CD4-positive, CD25-positive, alpha-beta regulatory T cell (primary cell): ENCODE measurements around the gene TP53TG5. TPM values are rescaled to one million over a fixed set of nuclear protein-coding genes. Genes with fewer than 3 reads are reported as not detected.
"Not testable (repeated sequence)": the region's sequence is repeated elsewhere in the genome, so short reads cannot be mapped to it uniquely, and the experiment has no call there.

Experiments used
- ATAC-seq, 2 donors: fragments of 150-1000 bp; cut with Tn5 transposase; one replicate each; pipeline ENCODE4 v1.10.0; 2021; ENCODE audit warnings: low read depth in 2 of 2, moderate number of reproducible peaks in 2 of 2, moderate library complexity in 1 of 2
- DNase-seq, 3 donors: peaks; one replicate each; pipeline versions ENCODE4 v3.0.0 to v3.0.0-alpha.2; 2012 to 2022; ENCODE audit warnings: mixed read lengths in 1 of 3
- H3K27ac ChIP-seq: one replicate; pipeline ENCODE4 v1.7.0; 2013; ENCODE audit warnings: mild to moderate bottlenecking, low read length; ENCODE audit not compliant: insufficient read depth, poor library complexity, severe bottlenecking
- H3K27me3 ChIP-seq: one replicate; pipeline ENCODE4 v1.7.0; 2013; ENCODE audit warnings: low read length; ENCODE audit not compliant: control insufficient read depth, insufficient read depth
- H3K36me3 ChIP-seq: one replicate; pipeline ENCODE4 v1.7.0; 2013; ENCODE audit warnings: mild to moderate bottlenecking, low read length, moderate library complexity; ENCODE audit not compliant: control insufficient read depth, insufficient read depth
- H3K4me1 ChIP-seq: 2 replicates; pipeline ENCODE4 v1.7.0; 2013; ENCODE audit warnings: mild to moderate bottlenecking, low read length; ENCODE audit not compliant: insufficient read depth, control insufficient read depth, poor library complexity, severe bottlenecking
- H3K4me3 ChIP-seq: one replicate; pipeline ENCODE4 v1.7.0; 2013; ENCODE audit warnings: low read depth, mild to moderate bottlenecking, low read length, moderate library complexity
- H3K9me3 ChIP-seq, 2 experiments: 1 replicate in 1 of 2; 2 replicates in 1 of 2; pipeline ENCODE4 v1.7.0; 2013; ENCODE audit warnings: low read length in 2 of 2, mild to moderate bottlenecking in 1 of 2, moderate library complexity in 1 of 2; ENCODE audit not compliant: control insufficient read depth in 2 of 2
- H3K27ac Mint-ChIP-seq, 3 donors: one replicate each; pipeline ENCODE4 v1.8.0; 2020 to 2022; ENCODE audit warnings: mild to moderate bottlenecking in 3 of 3, mixed read lengths in 3 of 3, moderate library complexity in 2 of 3
- H3K27me3 Mint-ChIP-seq: one replicate; pipeline ENCODE4 v1.8.0; 2022; ENCODE audit warnings: mild to moderate bottlenecking, mixed read lengths
- H3K36me3 Mint-ChIP-seq: one replicate; pipeline ENCODE4 v1.8.0; 2020; ENCODE audit warnings: mixed read lengths
- H3K4me1 Mint-ChIP-seq, 4 donors: one replicate each; pipeline ENCODE4 v1.8.0; 2020 to 2022; ENCODE audit warnings: mixed read lengths in 4 of 4, mild to moderate bottlenecking in 1 of 4
- H3K4me3 Mint-ChIP-seq, 4 donors: one replicate each; pipeline ENCODE4 v1.8.0; 2020 to 2022; ENCODE audit warnings: mild to moderate bottlenecking in 4 of 4, mixed read lengths in 4 of 4, moderate library complexity in 3 of 4
- H3K9me3 Mint-ChIP-seq, 7 donors: one replicate each; pipeline ENCODE4 v1.8.0; 2020 to 2022; ENCODE audit warnings: mixed read lengths in 7 of 7, mild to moderate bottlenecking in 3 of 7, moderate library complexity in 2 of 7
- polyA plus RNA-seq, 4 donors: library from polyadenylated mRNA; unstranded; fragments of 300-500 nt; fragmentation: Illumina TruSeq; gene quantifications; one replicate each; pipeline ENCODE4 v1.2.3, GENCODE V29; 2021
- total RNA-seq: library from RNA; stranded (reverse); gene quantifications from one replicate; pipeline ENCODE4 v1.2.3, GENCODE V29; 2022

The TP53TG5 gene
- total and polyA plus RNA-seq, 5 donors from 2014 or later, result 0.18 to 0.56 (median 0.23) TPM; not detected in 1

GRCh38 chr20:45354423-45355208 is 23.5 kb downstream of the TP53TG5 start:
- Histone ChIP-seq H3K4me3 (peak overlapping the region; percentile 54), H3K27ac (peak overlapping the region; percentile 36), H3K9me3 (no peaks in the 10 kb centered on the region), H3K36me3 (no peaks in the 10 kb centered on the region), H3K27me3 (no peaks in the 10 kb centered on the region), H3K4me1 (peaks cover 6% of the 10 kb centered on the region)
- H3K4me3 Mint-ChIP-seq, result peak overlapping the region in 1 of 4 donors; percentile 59
- no peaks in the 10 kb centered on the region for H3K27me3 Mint-ChIP-seq
- no peaks in the 10 kb centered on the region for H3K36me3 Mint-ChIP-seq
- ATAC-seq (no peak), DNase-seq (no peak)
- H3K4me1 Mint-ChIP-seq, result peaks cover 0 to 37% (median 26%) of the 10 kb centered on the region in 4 donors
- peak overlapping the region; percentile 56 to 82 (median 77) for H3K27ac Mint-ChIP-seq
- H3K9me3 Mint-ChIP-seq, result no peaks in the 10 kb centered on the region

- Histone ChIP-seq H3K4me3 (no peak overlapping the region), H3K9me3 (no peaks in the 10 kb centered on the region), H3K27ac (no peak overlapping the region), H3K36me3 (no peaks in the 10 kb centered on the region), H3K27me3 (no peaks in the 10 kb centered on the region), H3K4me1 (peaks cover 6% of the 10 kb centered on the region)
- no peaks in the 10 kb centered on the region for H3K36me3 Mint-ChIP-seq
- H3K27me3 Mint-ChIP-seq, result no peaks in the 10 kb centered on the region
- H3K4me1 Mint-ChIP-seq, result peaks cover 0 to 37% (median 26%) of the 10 kb centered on the region in 4 donors
- H3K9me3 Mint-ChIP-seq, result no peaks in the 10 kb centered on the region
- peak overlapping the region in 2 of 3 donors; percentile 1 to 41 for H3K27ac Mint-ChIP-seq
- ATAC-seq, result no peak
- no peak overlapping the region for H3K4me3 Mint-ChIP-seq
- DNase-seq, result no peak
These were observed 24.4 kb downstream of the TP53TG5 start for GRCh38 chr20:45353746-45354145.

GRCh38 chr20:45352729-45353128 is 25.4 kb downstream of the TP53TG5 start:
- no peak overlapping the region for H3K4me3 Mint-ChIP-seq
- no peaks in the 10 kb centered on the region for H3K27me3 Mint-ChIP-seq
- no peak for ATAC-seq

DNA sequence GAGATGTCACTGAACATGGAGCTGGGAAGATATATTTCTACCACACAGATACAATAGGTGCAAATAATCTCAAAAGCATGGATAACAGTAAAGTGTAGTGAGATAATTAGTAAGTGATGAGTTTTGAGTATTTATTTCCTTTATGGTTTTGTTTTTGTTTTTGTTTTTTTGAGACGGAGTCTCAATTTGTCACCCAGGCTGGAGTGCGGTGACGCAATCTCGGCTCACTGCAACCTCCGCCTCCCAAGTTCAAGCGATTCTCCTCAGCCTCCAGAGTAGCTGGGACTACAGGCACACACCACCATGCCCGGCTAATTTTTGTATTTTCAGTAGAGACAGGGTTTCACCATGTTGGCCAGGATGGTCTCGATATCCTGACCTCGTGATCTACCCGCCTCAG is 27.3 kb downstream of the TP53TG5 start:
- not testable (repeated sequence) for ATAC-seq, H3K27ac ChIP-seq, H3K27me3 Mint-ChIP-seq, H3K9me3 Mint-ChIP-seq, H3K27me3 ChIP-seq, H3K36me3 Mint-ChIP-seq, DNase-seq, H3K9me3 ChIP-seq, H3K27ac Mint-ChIP-seq, H3K36me3 ChIP-seq, H3K4me3 ChIP-seq
- Mint-ChIP-seq H3K4me3 (peak overlapping the region in 1 of 4 donors; percentile 71), H3K4me1 (peaks cover 0 to 44% (median 31%) of the 10 kb centered on the region in 4 donors)
- H3K4me1 ChIP-seq, result peaks cover 23% of the 10 kb centered on the region

More at GRCh38 chr20:45352729-45353128, 25.4 kb downstream of the TP53TG5 start:
- Mint-ChIP-seq H3K4me1 (peaks cover 0 to 37% (median 27%) of the 10 kb centered on the region in 4 donors), H3K27ac (no peak overlapping the region), H3K36me3 (no peaks in the 10 kb centered on the region), H3K9me3 (no peaks in the 10 kb centered on the region)
- Histone ChIP-seq H3K27me3 (no peaks in the 10 kb centered on the region), H3K4me3 (no peak overlapping the region), H3K4me1 (peaks cover 10% of the 10 kb centered on the region), H3K9me3 (no peaks in the 10 kb centered on the region), H3K27ac (no peak overlapping the region), H3K36me3 (no peaks in the 10 kb centered on the region)
- no peak for DNase-seq

DNA sequence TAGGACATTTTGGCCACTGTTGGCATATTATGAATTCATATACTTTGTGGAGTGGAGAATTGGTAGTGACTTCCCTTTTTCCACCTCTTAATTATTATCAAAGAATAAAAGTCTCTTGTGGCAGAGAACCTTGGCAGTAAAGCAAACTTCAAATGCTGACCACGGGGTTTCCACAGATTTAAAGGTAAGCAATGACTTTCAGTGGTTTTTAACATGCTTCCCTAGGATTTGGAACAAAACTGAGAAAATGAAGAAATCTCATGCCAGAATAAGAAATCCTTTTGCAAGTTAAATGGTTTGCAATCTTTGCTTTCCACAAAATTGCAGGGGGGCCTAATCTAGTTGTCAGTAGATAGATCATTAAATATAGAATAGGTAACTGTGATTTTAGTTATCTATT is 27.9 kb downstream of the TP53TG5 start:
- Histone ChIP-seq H3K27me3 (no peaks in the 10 kb centered on the region), H3K4me3 (no peak overlapping the region), H3K9me3 (no peaks in the 10 kb centered on the region), H3K4me1 (peaks cover 28% of the 10 kb centered on the region), H3K36me3 (no peaks in the 10 kb centered on the region), H3K27ac (no peak overlapping the region)
- H3K9me3 Mint-ChIP-seq, result no peaks in the 10 kb centered on the region
- no peak for DNase-seq
- H3K27ac Mint-ChIP-seq, result no peak overlapping the region
- H3K4me3 Mint-ChIP-seq, result peak overlapping the region; percentile 13 to 71 (median 54)
- no peaks in the 10 kb centered on the region for H3K27me3 Mint-ChIP-seq
- no peaks in the 10 kb centered on the region for H3K36me3 Mint-ChIP-seq
- no peak for ATAC-seq
- H3K4me1 Mint-ChIP-seq, result peaks cover 0 to 40% (median 29%) of the 10 kb centered on the region in 4 donors

DNA sequence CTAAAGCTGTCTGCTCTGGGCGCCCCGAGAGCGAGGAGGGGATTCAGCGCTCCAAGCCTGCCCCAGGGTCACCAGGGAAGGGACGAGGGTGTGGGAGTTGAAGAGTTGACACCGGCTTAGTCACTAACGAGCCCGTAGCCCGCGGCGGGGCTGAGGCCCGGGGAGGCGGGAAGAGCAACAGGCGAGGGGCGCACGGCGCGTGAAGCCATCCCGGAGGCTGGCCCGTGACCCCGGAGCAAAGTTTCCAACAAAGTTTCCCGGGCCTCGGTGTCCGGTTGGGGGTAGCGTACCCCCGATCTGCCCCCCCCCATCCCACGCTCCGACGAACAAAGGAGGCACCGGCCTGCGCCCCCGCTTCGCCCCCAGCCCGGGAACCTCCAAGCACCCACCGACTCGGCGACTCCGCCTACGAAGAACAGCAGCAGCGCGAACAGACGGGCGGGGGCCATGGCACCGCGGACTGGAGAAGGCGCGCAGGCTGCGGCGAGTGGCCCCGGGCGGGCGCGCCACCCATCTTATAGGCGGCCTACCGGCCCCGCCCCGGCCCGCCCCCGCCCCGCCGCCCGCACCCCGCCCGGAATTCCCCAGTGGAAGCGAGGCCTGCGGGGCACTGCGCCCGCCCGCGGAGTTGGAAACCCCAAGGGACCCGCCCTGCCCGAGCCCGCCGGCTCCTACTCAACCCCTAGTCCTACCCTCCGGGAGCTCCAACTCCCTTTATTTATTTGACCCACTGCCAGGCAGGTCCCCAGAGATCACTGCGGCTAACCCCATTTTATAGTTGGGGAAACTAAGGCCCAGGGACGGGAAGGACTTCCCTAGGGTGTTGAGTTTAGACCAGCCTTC is 30.0 kb downstream of the TP53TG5 start, which contains the start of gene SDC4:
SDC4 (minus strand) TSS at position 489 of the 843 bp plus-strand sequence; CDS start at position 449, 40 bp downstream.
- no peaks in the 10 kb centered on the region for H3K9me3 Mint-ChIP-seq
- H3K36me3 Mint-ChIP-seq, result no peaks in the 10 kb centered on the region
- ATAC-seq (peak; percentile 74 to 82), DNase-seq (peak; percentile 41 to 61 (median 55))
- H3K27ac ChIP-seq, result peak within 1 kb of the TSS; percentile 66
- H3K9me3 ChIP-seq, result no peaks in the 10 kb centered on the region
- H3K4me3 Mint-ChIP-seq, result peak within 1 kb of the TSS; percentile 85 to 94 (median 90)
- peaks cover 0 to 39% (median 23%) of the 10 kb centered on the region in 4 donors for H3K4me1 Mint-ChIP-seq
- no peaks in the 10 kb centered on the region for H3K27me3 Mint-ChIP-seq
- peaks cover 40% of the 10 kb centered on the region for H3K4me1 ChIP-seq
- peak within 1 kb of the TSS; percentile 23 to 85 (median 74) for H3K27ac Mint-ChIP-seq
- peak within 1 kb of the TSS; percentile 80 for H3K4me3 ChIP-seq
- no peaks in the 10 kb centered on the region for H3K27me3 ChIP-seq
- no peaks in the 10 kb centered on the region for H3K36me3 ChIP-seq

DNA sequence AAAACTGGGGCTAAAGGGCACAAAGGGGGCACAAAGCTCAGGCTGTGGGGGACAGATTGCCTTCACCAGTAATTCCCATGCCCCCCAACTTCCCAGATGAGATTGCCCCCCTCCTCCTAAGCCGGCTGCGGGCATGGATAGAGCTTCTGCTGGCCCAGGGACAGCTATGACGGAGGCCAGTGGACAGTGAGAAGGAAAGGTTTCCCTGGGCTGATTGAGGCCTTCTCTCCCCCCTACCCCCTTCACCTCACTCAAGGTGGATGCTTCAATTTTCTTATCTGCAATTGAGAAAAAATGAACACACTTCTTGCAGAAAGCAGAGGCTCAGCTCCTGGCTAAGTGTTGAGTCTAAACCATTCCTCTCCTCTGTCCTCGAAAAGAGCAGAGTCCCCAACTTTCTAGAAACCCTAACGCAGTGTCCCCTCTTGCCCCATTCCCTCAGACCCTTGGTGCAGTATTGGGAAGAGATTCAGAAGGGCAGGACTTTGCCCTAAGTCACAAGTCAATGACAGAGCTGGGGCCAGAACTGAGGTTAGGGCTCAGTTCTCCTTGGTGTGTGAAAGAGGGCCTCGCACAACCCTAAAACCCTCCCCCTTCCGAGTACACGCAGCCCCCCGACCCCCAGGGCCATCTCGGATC is 30.7 kb downstream of the TP53TG5 start:
- peak overlapping the region; percentile 23 to 85 (median 74) for H3K27ac Mint-ChIP-seq
- H3K9me3 ChIP-seq, result no peaks in the 10 kb centered on the region
- H3K27me3 Mint-ChIP-seq, result no peaks in the 10 kb centered on the region
- peak overlapping the region; percentile 85 to 94 (median 90) for H3K4me3 Mint-ChIP-seq
- H3K36me3 Mint-ChIP-seq, result no peaks in the 10 kb centered on the region
- peak overlapping the region; percentile 80 for H3K4me3 ChIP-seq
- H3K4me1 Mint-ChIP-seq, result peaks cover 0 to 45% (median 23%) of the 10 kb centered on the region in 4 donors
- no peaks in the 10 kb centered on the region for H3K9me3 Mint-ChIP-seq
- H3K27ac ChIP-seq, result peak overlapping the region; percentile 66
- H3K27me3 ChIP-seq, result no peaks in the 10 kb centered on the region
- DNase-seq (no peak), ATAC-seq (peak; percentile 13 to 20)
- H3K4me1 ChIP-seq, result peaks cover 44% of the 10 kb centered on the region
- no peaks in the 10 kb centered on the region for H3K36me3 ChIP-seq
